Activated B cell treated with CpG ODN at 0.5 μM for 24 hours (primary cell): ENCODE data around the gene EEIG2. TPM values are rescaled to one million over a fixed set of nuclear protein-coding genes. Genes with fewer than 3 reads are reported as not detected.

Experiments
- ATAC-seq: fragments of 200-7000 bp; cut with Tn5 transposase; one replicate; pipeline ENCODE4 v1.10.0; 2021; ENCODE audit warnings: low read depth, mild to moderate bottlenecking, moderate library complexity
- CTCF ChIA-PET: fragments of 350-600 bp; sonication (Branson Sonifier 250); formaldehyde crosslinking; loops from one replicate; lab custom pipeline; 2021; ENCODE audit warnings: antibody characterized with exemption; lab: Charles Lee
- POLR2A ChIA-PET: fragments of 350-600 bp; sonication (Branson Sonifier 250); formaldehyde crosslinking; loops from one replicate; lab custom pipeline; 2021; ENCODE audit warnings: antibody characterized with exemption; lab: Charles Lee
- DNase-seq: peaks from one replicate; pipeline ENCODE4 v3.0.0; 2022
- H3K27ac Mint-ChIP-seq: one replicate; pipeline ENCODE4 v1.8.0; 2020; ENCODE audit warnings: mixed read lengths
- H3K27me3 Mint-ChIP-seq: one replicate; pipeline ENCODE4 v1.8.0; 2021; ENCODE audit warnings: mixed read lengths
- H3K36me3 Mint-ChIP-seq: one replicate; pipeline ENCODE4 v1.8.0; 2021; ENCODE audit warnings: low read depth, mixed read lengths
- H3K4me1 Mint-ChIP-seq: one replicate; pipeline ENCODE4 v1.8.0; 2021; ENCODE audit warnings: mixed read lengths
- H3K4me3 Mint-ChIP-seq: one replicate; pipeline ENCODE4 v1.8.0; 2020; ENCODE audit warnings: mild to moderate bottlenecking, mixed read lengths
- H3K9me3 Mint-ChIP-seq: one replicate; pipeline ENCODE4 v1.8.0; 2020; ENCODE audit warnings: mixed read lengths
- CTCF ChIP-seq: fragments of 200-600 bp; IDR thresholded peaks from one replicate; pipeline ENCODE4 v1.8.0; 2022; ENCODE audit warnings: antibody characterized with exemption, mild to moderate bottlenecking
- intact Hi-C: fragments of 100-400 bp; cut with micrococcal nuclease; formaldehyde crosslinking; loops from one replicate; pipeline ENCODE4 v1.15.1; 2024
- total RNA-seq: library from RNA; stranded (reverse); gene quantifications from 2 replicates; pipeline ENCODE4 v1.2.3, GENCODE V29; 2022

The EEIG2 gene
- total RNA-seq, 1 donor from 2014 or later = 7.0 TPM

GRCh38 chr1:108591466-108591865 lies 31.6 kb downstream of the EEIG2 start:
- CTCF ChIA-PET = interaction anchor here (0.7 kb wide), 1 partner anchor 1132 kb away, joined by 3 read pairs; no protein-coding TSS in a partner anchor
- ATAC-seq (no peak), DNase-seq (no peak)
- intact Hi-C loops = no loop called here
- Mint-ChIP-seq H3K27me3 (no peaks in the 10 kb centered on the region), H3K36me3 (no peaks in the 10 kb centered on the region), H3K9me3 (peaks cover 2% of the 10 kb centered on the region), H3K4me1 (peaks cover 30% of the 10 kb centered on the region), H3K4me3 (no peak overlapping the region), H3K27ac (no peak overlapping the region)
- TF ChIP-seq CTCF = no peak
- POLR2A ChIA-PET = no interaction called here

GRCh38 chr1:108592030-108592759 lies 32.3 kb downstream of the EEIG2 start:
- H3K4me1 Mint-ChIP-seq = peaks cover 25% of the 10 kb centered on the region
- intact Hi-C loops = no loop called here
- peaks cover 2% of the 10 kb centered on the region for H3K9me3 Mint-ChIP-seq
- peak; percentile 69 for ATAC-seq
- peak overlapping the region; percentile 33 for H3K27ac Mint-ChIP-seq
- CTCF ChIA-PET = interaction anchor here (0.6 kb wide), 1 partner anchor 9 kb away, joined by 3 read pairs; no protein-coding TSS in a partner anchor
- no peaks in the 10 kb centered on the region for H3K36me3 Mint-ChIP-seq
- POLR2A ChIA-PET = no interaction called here
- TF ChIP-seq CTCF = no peak
- no peak for DNase-seq
- no peaks in the 10 kb centered on the region for H3K27me3 Mint-ChIP-seq
- H3K4me3 Mint-ChIP-seq = no peak overlapping the region

GRCh38 chr1:108593448-108593847 lies 33.5 kb downstream of the EEIG2 start:
- peaks cover 2% of the 10 kb centered on the region for H3K36me3 Mint-ChIP-seq
- peaks cover 23% of the 10 kb centered on the region for H3K4me1 Mint-ChIP-seq
- no peak overlapping the region for H3K4me3 Mint-ChIP-seq
- no peak for DNase-seq
- no peak overlapping the region for H3K27ac Mint-ChIP-seq
- TF ChIP-seq CTCF = no peak
- ChIA-PET CTCF (interaction anchor here (0.7 kb wide), 1 partner anchor 50 kb away, joined by 3 read pairs; no protein-coding TSS in a partner anchor), POLR2A (interaction anchor here (0.7 kb wide), 1 partner anchor 42 kb away, joined by 3 read pairs; no protein-coding TSS in a partner anchor)
- H3K27me3 Mint-ChIP-seq = no peaks in the 10 kb centered on the region
- H3K9me3 Mint-ChIP-seq = no peaks in the 10 kb centered on the region
- intact Hi-C loops = no loop called here
- ATAC-seq = no peak

GRCh38 chr1:108595507-108595906 lies 35.6 kb downstream of the EEIG2 start:
- H3K27ac Mint-ChIP-seq = no peak overlapping the region
- H3K4me3 Mint-ChIP-seq = no peak overlapping the region
- H3K4me1 Mint-ChIP-seq = peaks cover 15% of the 10 kb centered on the region
- TF ChIP-seq CTCF = no peak
- no peaks in the 10 kb centered on the region for H3K27me3 Mint-ChIP-seq
- no peak for DNase-seq
- ATAC-seq = no peak
- intact Hi-C loops = no loop called here
- H3K9me3 Mint-ChIP-seq = no peaks in the 10 kb centered on the region
- ChIA-PET POLR2A (no interaction called here), CTCF (no interaction called here)
- peaks cover 5% of the 10 kb centered on the region for H3K36me3 Mint-ChIP-seq

DNA sequence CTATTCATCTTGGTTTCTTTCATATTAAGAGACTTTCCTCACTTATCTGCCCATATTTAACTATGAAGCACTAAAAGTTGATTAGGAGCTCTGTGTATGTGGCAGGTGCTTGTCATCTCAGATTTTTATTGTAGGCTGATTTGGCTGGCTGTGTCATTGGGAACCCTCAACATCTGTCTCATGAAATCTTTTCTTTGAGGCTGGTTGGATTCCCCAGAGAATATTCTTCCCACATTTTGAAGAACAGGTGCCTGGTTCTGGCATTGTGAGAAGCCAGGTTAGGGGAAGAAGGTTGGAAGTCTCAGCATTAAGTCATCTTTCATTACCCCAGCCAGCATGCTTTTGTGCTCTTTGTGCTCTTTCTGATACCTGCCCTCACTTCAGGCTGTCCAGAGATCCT lies 37.1 kb downstream of the EEIG2 start:
- Mint-ChIP-seq H3K9me3 (no peaks in the 10 kb centered on the region), H3K4me3 (no peak overlapping the region), H3K27me3 (no peaks in the 10 kb centered on the region), H3K27ac (no peak overlapping the region), H3K36me3 (peaks cover 12% of the 10 kb centered on the region), H3K4me1 (peaks cover 5% of the 10 kb centered on the region)
- ATAC-seq = no peak
- TF ChIP-seq CTCF = no peak
- CTCF ChIA-PET = no interaction called here
- DNase-seq = no peak
- POLR2A ChIA-PET = no interaction called here
- intact Hi-C loops = no loop called here
